K562 (cell line): ENCODE measurements around the gene GRIPAP1. TPM values are rescaled to one million over a fixed set of nuclear protein-coding genes. Genes with fewer than 3 reads are reported as not detected.
A peak's percentile ranks its signal among the peaks of the same experiment; 100 is the strongest.

Source experiments
- ATAC-seq: fragments of 200-7000 bp; cut with Tn5 transposase; 3 replicates; pipeline ENCODE4 v1.9.1; 2020; ENCODE audit warnings: moderate library complexity
- BruUV-seq: library from RNA; stranded (reverse); fragments of 400-500 nt; replicated peaks from 2 replicates; lab custom pipeline; 2021; lab: Mats Ljungman, UMichigan
- CTCF ChIA-PET: fragments of 300-600 bp; formaldehyde crosslinking; extraction: SDS; loops from one replicate; lab custom pipeline; 2021; ENCODE audit warnings: low intra/inter-chr PET ratio; lab: Yijun Ruan, JAX
- POLR2A ChIA-PET: fragments of 300-600, 350-650 bp; sonication (Branson Sonifier 250); formaldehyde crosslinking; extraction: SDS; loops from one replicate; lab custom pipeline; 2021; ENCODE audit warnings: antibody characterized with exemption, inconsistent platforms; lab: Yijun Ruan, JAX
- DNase-seq, 4 experiments: peaks; one replicate each; pipeline versions ENCODE4 v3.0.0 to v3.0.0-alpha.2; 2011 to 2018; ENCODE audit warnings: low spot score in 3 of 4, mixed read lengths in 3 of 4; ENCODE audit errors: extremely low read depth in 1 of 4
- FAIRE-seq: peaks from 2 replicates; lab custom pipeline; 2011; peaks lifted over from hg19 to GRCh38; lab: Jason Lieb, UNC
- H2AFZ ChIP-seq: 2 replicates; pipeline ENCODE4 v1.6.0; 2011; ENCODE audit warnings: low read depth, low read length, control low read depth, inconsistent platforms
- H3K27ac ChIP-seq: fragments of 200-600 bp; 3 replicates; pipeline ENCODE4 v1.8.0; 2011; ENCODE audit warnings: low read depth, mild to moderate bottlenecking, control low read depth, inconsistent platforms, low read length, moderate library complexity, mixed read lengths; ENCODE audit errors: extremely low read depth
- H3K27me3 ChIP-seq, 2 experiments: fragments of 300-600 bp in 1 of 2; 2 replicates in 1 of 2; 3 replicates in 1 of 2; pipeline versions ENCODE4 v1.6.0 to v1.8.0; 2011; ENCODE audit warnings: inconsistent platforms in 2 of 2, low read length in 2 of 2, mild to moderate bottlenecking in 1 of 2, mixed read lengths in 1 of 2, moderate library complexity in 1 of 2; ENCODE audit not compliant: control insufficient read depth in 2 of 2, insufficient read depth in 2 of 2
- H3K36me3 ChIP-seq: fragments of 300-600 bp; 3 replicates; pipeline ENCODE4 v1.8.0; 2011; ENCODE audit warnings: mild to moderate bottlenecking, low read length, inconsistent platforms; ENCODE audit not compliant: control insufficient read depth, insufficient read depth
- H3K4me1 ChIP-seq, 2 experiments: fragments of 200-600 bp in 1 of 2; replicated peaks in 1 of 2; 2 replicates in 1 of 2; 3 replicates in 1 of 2; pipeline versions ENCODE4 v1.5.1 to v1.8.0; 2011; ENCODE audit warnings: inconsistent platforms in 2 of 2, low read length in 2 of 2, mild to moderate bottlenecking in 1 of 2, mixed read lengths in 1 of 2, moderate library complexity in 1 of 2; ENCODE audit not compliant: control insufficient read depth in 2 of 2, insufficient read depth in 2 of 2
- H3K4me2 ChIP-seq: 2 replicates; pipeline ENCODE4 v1.6.1; 2011; ENCODE audit warnings: low read length, control low read depth, inconsistent platforms, mixed read lengths; ENCODE audit not compliant: insufficient read depth
- H3K4me3 ChIP-seq: fragments of 200-600 bp; sonication (generic), shearing (Covaris generic); 2 replicates; pipeline ENCODE4 v1.5.1; 2016; ENCODE audit warnings: control low read depth, inconsistent platforms
- H3K79me2 ChIP-seq: fragments of 200-600 bp; 3 replicates; pipeline ENCODE4 v1.8.0; 2011; ENCODE audit warnings: low read length, inconsistent platforms; ENCODE audit not compliant: control insufficient read depth, insufficient read depth
- H3K9ac ChIP-seq, 2 experiments: 2 replicates each; pipeline versions ENCODE4 v1.6.0 to v1.6.1; 2011; ENCODE audit warnings: low read depth in 2 of 2, low read length in 2 of 2, control low read depth in 1 of 2, inconsistent platforms in 1 of 2, mild to moderate bottlenecking in 1 of 2, mixed read lengths in 1 of 2; ENCODE audit not compliant: insufficient read depth in 1 of 2
- H3K9me1 ChIP-seq: one replicate; pipeline ENCODE4 v1.6.0; 2011; ENCODE audit warnings: inconsistent platforms, mild to moderate bottlenecking, low read length, moderate library complexity; ENCODE audit not compliant: control insufficient read depth, insufficient read depth
- H3K9me3 ChIP-seq: replicated peaks from 2 replicates; pipeline ENCODE4 v1.5.1; 2011; ENCODE audit warnings: low read depth, low read length, inconsistent platforms; ENCODE audit not compliant: control insufficient read depth, insufficient read depth
- H4K20me1 ChIP-seq: replicated peaks from 2 replicates; pipeline ENCODE4 v1.6.1; 2011; ENCODE audit warnings: low read length, inconsistent platforms, mixed read lengths; ENCODE audit not compliant: control insufficient read depth, insufficient read depth
- ATF7 ChIP-seq: fragments of 450-650 bp; IDR thresholded peaks from 2 replicates; pipeline ENCODE4 v1.7.1; 2014; ENCODE audit warnings: mild to moderate bottlenecking, moderate library complexity
- CBX2 ChIP-seq: fragments of 200-600 bp; sonication (generic); IDR thresholded peaks from one replicate; pipeline ENCODE4 v1.6.1; 2012; ENCODE audit warnings: mild to moderate bottlenecking, low read length, inconsistent platforms; ENCODE audit not compliant: insufficient read depth, poor library complexity, severe bottlenecking
- FOS ChIP-seq: IDR thresholded peaks from 3 replicates; pipeline ENCODE4 v1.6.1; 2011; ENCODE audit not compliant: insufficient read length; ENCODE audit errors: extremely low read depth
- HMG20A ChIP-seq: fragments of 450-650 bp; formaldehyde crosslinking; conservative IDR thresholded peaks from 2 replicates; pipeline ENCODE4 v1.4.0; 2020; ENCODE audit warnings: mild to moderate bottlenecking, mixed read lengths
- KDM1A ChIP-seq, 2 experiments: fragments of 450-650 bp; IDR thresholded peaks; 2 replicates each; pipeline ENCODE4 v1.6.1; 2016; ENCODE audit warnings: mild to moderate bottlenecking in 2 of 2
- MYBL2 ChIP-seq, 2 experiments: fragments of 450-650 bp in 1 of 2; sonication (generic) in 1 of 2; formaldehyde crosslinking in 1 of 2; IDR thresholded peaks; 2 replicates each; pipeline versions ENCODE4 v1.6.1 to v1.8.1; 2017 to 2022; ENCODE audit warnings: borderline replicate concordance in 1 of 2, inconsistent platforms in 1 of 2, low read depth in 1 of 2, mild to moderate bottlenecking in 1 of 2, missing genetic modification reagents in 1 of 2, moderate library complexity in 1 of 2
- PRMT5 ChIP-seq: sonication (generic); formaldehyde crosslinking; IDR thresholded peaks from 2 replicates; pipeline ENCODE4 v1.5.0; 2020; ENCODE audit warnings: missing genetic modification reagents
- SMARCA5 ChIP-seq: fragments of 450-650 bp; IDR thresholded peaks from 2 replicates; pipeline ENCODE4 v1.6.1; 2016
- TCFL5 ChIP-seq: fragments of 250-450 bp; sonication (Bioruptor Pico); conservative IDR thresholded peaks from 2 replicates; pipeline ENCODE4 v1.6.1; 2021; ENCODE audit warnings: mild to moderate bottlenecking, moderate library complexity, matching md5 sums
- ZNF347 ChIP-seq: fragments of 450-650 bp; formaldehyde crosslinking; IDR thresholded peaks from 2 replicates; pipeline ENCODE4 v1.4.0; 2020; ENCODE audit warnings: low read depth, mild to moderate bottlenecking, moderate library complexity
- ZNF507 ChIP-seq: conservative IDR thresholded peaks from 2 replicates; pipeline ENCODE4 v1.6.1; 2017; ENCODE audit warnings: missing genetic modification characterization, missing compliant biosample characterization
- WGBS: fragments of 100-300 bp; shearing (Covaris generic); methylation state at CpG from one replicate; pipeline ENCODE4 v1.1.6; 2016; ENCODE audit warnings: low coverage, mixed read lengths; ENCODE audit not compliant: insufficient coverage; ENCODE audit errors: missing lambda C conversion rate; 5-methylcytosine and 5-hydroxymethylcytosine counted together
- in situ Hi-C: fragments of 300-500 bp; cut with MboI; formaldehyde crosslinking; loops from 4 replicates; pipeline ENCODE4 v1.15.0; 2018; ENCODE audit warnings: inconsistent platforms, mixed read lengths
- intact Hi-C: fragments of 100-400 bp; cut with micrococcal nuclease; formaldehyde crosslinking; loops from 2 replicates; pipeline ENCODE4 v1.14.2; 2022
- polyA plus RNA-seq, 8 experiments: library from polyadenylated mRNA; depleted of rRNA in 4 of 8; stranded (reverse) in 5 of 8; unstranded in 3 of 8; fragments of >200 nt; fragmentation: Nextera tagmentation in 2 of 8; fragmentation: Illumina TruSeq in 1 of 8; extraction: Ambion mirVana in 2 of 8; extraction: Trizol in 1 of 8; gene quantifications; 2 replicates each; pipeline versions ENCODE4 v1.2.1 to v1.2.3, GENCODE V29; 2011 to 2014; ENCODE audit warnings: inconsistent platforms in 1 of 8, missing spikeins in 1 of 8
- total RNA-seq, 7 experiments: library from RNA; depleted of rRNA in 6 of 7; stranded (reverse); fragments of >200 nt in 6 of 7; fragmentation: Illumina TruSeq in 2 of 7; extraction: Trizol in 2 of 7; gene quantifications; 2 replicates each; pipeline versions ENCODE4 v1.2.1 to v1.2.3, GENCODE V29; 2011 to 2021; ENCODE audit warnings: low replicate concordance in 1 of 7
- TF ChIP-seq, protein P1 (sequence below): sonication (generic); formaldehyde crosslinking; IDR thresholded peaks from 2 replicates; pipeline ENCODE4 v1.8.0; 2022; ENCODE audit warnings: mild to moderate bottlenecking, missing genetic modification reagents
- TF ChIP-seq, protein P2 (sequence below): fragments of 250-450 bp; sonication (Bioruptor Pico); IDR thresholded peaks from 2 replicates; pipeline ENCODE4 v1.8.0; 2021; ENCODE audit warnings: borderline replicate concordance, mild to moderate bottlenecking, moderate library complexity; ENCODE audit not compliant: poor library complexity, severe bottlenecking

The GRIPAP1 gene
- total and polyA plus RNA-seq, 9 of the 15 experiments (the other 6 are each of a cell fraction or from before 2014, with no cell fraction given): 4.1 to 41.6 (median 24.0) TPM

DNA sequence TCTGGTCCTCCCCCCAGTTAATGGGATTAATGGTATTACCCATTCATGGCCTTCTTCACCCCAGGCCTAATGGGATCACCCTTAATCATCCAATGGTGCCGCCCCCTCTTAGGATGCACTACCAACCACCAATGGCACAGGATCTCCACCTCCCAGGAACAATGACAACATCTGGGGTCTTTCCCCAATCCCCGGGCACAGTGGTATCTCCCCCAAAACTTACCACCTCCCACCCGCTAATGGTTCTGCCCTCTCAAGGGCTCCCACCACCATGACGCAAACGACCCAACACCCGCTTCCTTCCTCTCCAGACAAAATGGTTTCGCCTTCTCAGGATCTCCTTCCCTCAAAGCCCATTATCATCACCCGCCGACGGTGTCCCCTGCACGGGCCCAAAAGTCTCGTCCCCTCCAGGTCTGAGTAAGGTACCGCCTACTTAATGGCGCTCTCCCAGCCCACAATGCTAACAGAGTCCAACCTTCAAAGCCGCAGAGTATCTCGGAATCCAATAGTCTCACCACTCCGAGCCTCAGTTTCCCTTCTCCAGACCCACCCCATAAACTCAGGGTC lies 458 bp downstream of the GRIPAP1 start (continued):
- TF ChIP-seq MYBL2 (IDR thresholded peaks at IDR 0.05; ENCODE audit: low read depth) (no peak), MYBL2 (CRISPR knock-in tag; IDR thresholded peaks at IDR 0.05; ENCODE audit: borderline replicate concordance) (no peak), SMARCA5 (peak; percentile 43; the same call in 1 of the 2 replicates), HMG20A (CRISPR knock-in tag) (no peak), ATF7 (peak; percentile 43; the same call in 1 of the 2 replicates)
- TF ChIP-seq, protein P1, sequence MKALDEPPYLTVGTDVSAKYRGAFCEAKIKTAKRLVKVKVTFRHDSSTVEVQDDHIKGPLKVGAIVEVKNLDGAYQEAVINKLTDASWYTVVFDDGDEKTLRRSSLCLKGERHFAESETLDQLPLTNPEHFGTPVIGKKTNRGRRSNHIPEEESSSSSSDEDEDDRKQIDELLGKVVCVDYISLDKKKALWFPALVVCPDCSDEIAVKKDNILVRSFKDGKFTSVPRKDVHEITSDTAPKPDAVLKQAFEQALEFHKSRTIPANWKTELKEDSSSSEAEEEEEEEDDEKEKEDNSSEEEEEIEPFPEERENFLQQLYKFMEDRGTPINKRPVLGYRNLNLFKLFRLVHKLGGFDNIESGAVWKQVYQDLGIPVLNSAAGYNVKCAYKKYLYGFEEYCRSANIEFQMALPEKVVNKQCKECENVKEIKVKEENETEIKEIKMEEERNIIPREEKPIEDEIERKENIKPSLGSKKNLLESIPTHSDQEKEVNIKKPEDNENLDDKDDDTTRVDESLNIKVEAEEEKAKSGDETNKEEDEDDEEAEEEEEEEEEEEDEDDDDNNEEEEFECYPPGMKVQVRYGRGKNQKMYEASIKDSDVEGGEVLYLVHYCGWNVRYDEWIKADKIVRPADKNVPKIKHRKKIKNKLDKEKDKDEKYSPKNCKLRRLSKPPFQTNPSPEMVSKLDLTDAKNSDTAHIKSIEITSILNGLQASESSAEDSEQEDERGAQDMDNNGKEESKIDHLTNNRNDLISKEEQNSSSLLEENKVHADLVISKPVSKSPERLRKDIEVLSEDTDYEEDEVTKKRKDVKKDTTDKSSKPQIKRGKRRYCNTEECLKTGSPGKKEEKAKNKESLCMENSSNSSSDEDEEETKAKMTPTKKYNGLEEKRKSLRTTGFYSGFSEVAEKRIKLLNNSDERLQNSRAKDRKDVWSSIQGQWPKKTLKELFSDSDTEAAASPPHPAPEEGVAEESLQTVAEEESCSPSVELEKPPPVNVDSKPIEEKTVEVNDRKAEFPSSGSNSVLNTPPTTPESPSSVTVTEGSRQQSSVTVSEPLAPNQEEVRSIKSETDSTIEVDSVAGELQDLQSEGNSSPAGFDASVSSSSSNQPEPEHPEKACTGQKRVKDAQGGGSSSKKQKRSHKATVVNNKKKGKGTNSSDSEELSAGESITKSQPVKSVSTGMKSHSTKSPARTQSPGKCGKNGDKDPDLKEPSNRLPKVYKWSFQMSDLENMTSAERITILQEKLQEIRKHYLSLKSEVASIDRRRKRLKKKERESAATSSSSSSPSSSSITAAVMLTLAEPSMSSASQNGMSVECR (CRISPR knock-in tag): 0 out of 2 replicates have a peak, but pooled peaks have one; percentile 6

DNA sequence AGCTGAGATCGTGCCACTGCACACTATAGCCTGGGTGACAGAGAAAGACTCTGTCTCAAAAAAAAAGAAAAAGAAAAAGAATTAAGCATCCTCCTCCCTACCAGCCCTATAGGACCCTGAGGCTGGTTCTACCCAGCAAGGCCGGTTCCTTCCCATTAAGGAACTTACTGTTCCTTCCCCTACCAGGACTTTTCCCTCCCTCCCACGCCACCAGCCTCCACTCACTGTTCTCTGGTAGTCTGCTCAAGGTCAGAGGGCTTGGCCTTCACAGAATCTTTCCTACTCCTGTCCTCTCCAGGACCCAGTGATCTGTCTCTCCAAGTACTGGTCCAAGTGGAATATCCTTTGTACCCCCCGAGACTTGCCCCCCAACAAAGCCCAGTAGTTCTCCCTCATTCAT lies 1.4 kb downstream of the GRIPAP1 start:
- H3K36me3 ChIP-seq: peaks cover 34% of the 10 kb centered on the region; the same call in 2 of the 3 replicates
- ATAC-seq (no peak), FAIRE-seq (no peak), DNase-seq (no peak)
- no peak overlapping the region for H3K4me3 ChIP-seq
- H3K9me1 ChIP-seq: no peaks in the 10 kb centered on the region
- in situ Hi-C loops (no loop called here), intact Hi-C loops (loop anchor here (5.0 kb wide), 2 partner anchors 42 to 43 kb away; partner anchors contain the start of genes OTUD5 and TFE3)
- 90% methylated on average over 3 of the region's 4 CpGs for WGBS
- no peak overlapping the region for H2AFZ ChIP-seq
- no peaks in the 10 kb centered on the region for H4K20me1 ChIP-seq
- H3K4me1 ChIP-seq: peaks cover 3 to 6% of the 10 kb centered on the region in 2 experiments; a peak in 2 of 5 replicates
- ChIA-PET POLR2A (no interaction called here), CTCF (no interaction called here)
- no peaks in the 10 kb centered on the region for H3K27me3 ChIP-seq
- H3K9me3 ChIP-seq: no peaks in the 10 kb centered on the region
- peak overlapping the region; percentile 94 for H3K4me2 ChIP-seq
- H3K79me2 ChIP-seq: peaks cover 18% of the 10 kb centered on the region
- H3K9ac ChIP-seq: no peak overlapping the region
- no TSS peak for BruUV-seq
- H3K27ac ChIP-seq: no peak overlapping the region; the same call in 2 of the 3 replicates
- TF ChIP-seq TCFL5 (CRISPR knock-in tag) (no peak), KDM1A (IDR thresholded peaks at IDR 0.05) (no peak), CBX2 (no peak), FOS (no peak), PRMT5 (CRISPR knock-in tag) (no peak), ZNF347 (CRISPR knock-in tag) (no peak), ZNF507 (tag) (no peak)
- TF ChIP-seq, protein P2, sequence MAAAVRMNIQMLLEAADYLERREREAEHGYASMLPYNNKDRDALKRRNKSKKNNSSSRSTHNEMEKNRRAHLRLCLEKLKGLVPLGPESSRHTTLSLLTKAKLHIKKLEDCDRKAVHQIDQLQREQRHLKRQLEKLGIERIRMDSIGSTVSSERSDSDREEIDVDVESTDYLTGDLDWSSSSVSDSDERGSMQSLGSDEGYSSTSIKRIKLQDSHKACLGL (CRISPR knock-in tag): no peak
